A549 (cell line): ENCODE data around the gene CNTNAP2.

Experiments
- BHLHE40 ChIP-seq: IDR thresholded peaks from 2 replicates; pipeline ENCODE4 v1.6.1; 2012; ENCODE audit warnings: low read depth, low read length, inconsistent platforms
- CHD2 ChIP-seq: fragments of 150-350 bp; IDR thresholded peaks from 2 replicates; pipeline ENCODE4 v1.6.1; 2014; ENCODE audit warnings: low read length; ENCODE audit not compliant: partially characterized antibody
- CTCF ChIP-seq: fragments of >200 bp; sonication (Bioruptor Twin); formaldehyde crosslinking; IDR thresholded peaks from 3 replicates; pipeline ENCODE4 v1.5.1; 2016
- EP300 ChIP-seq, 2 experiments: fragments of >200 bp; sonication (Bioruptor Twin); formaldehyde crosslinking; IDR thresholded peaks; 2 replicates in 1 of 2; 3 replicates in 1 of 2; pipeline ENCODE4 v1.6.1; 2016 to 2017
- MAFK ChIP-seq: fragments of 450-650 bp; IDR thresholded peaks from 2 replicates; pipeline ENCODE4 v1.6.1; 2014; ENCODE audit not compliant: partially characterized antibody
- MAX ChIP-seq: IDR thresholded peaks from 2 replicates; pipeline ENCODE4 v1.6.1; 2012
- MAZ ChIP-seq: fragments of 150-350 bp; IDR thresholded peaks from 2 replicates; pipeline ENCODE4 v1.6.1; 2014; ENCODE audit warnings: antibody characterized with exemption, low read depth, low read length, borderline replicate concordance
- MYC ChIP-seq: IDR thresholded peaks from 2 replicates; pipeline ENCODE4 v1.6.1; 2012; ENCODE audit warnings: mild to moderate bottlenecking, inconsistent platforms, low read length, improper control_type of control experiment, borderline replicate concordance
- POLR2A ChIP-seq: IDR thresholded peaks from 2 replicates; pipeline ENCODE4 v1.6.1; 2012; ENCODE audit warnings: mild to moderate bottlenecking, low read length
- RAD21 ChIP-seq, 2 experiments: fragments of >200 bp in 1 of 2; sonication (Bioruptor Twin) in 1 of 2; formaldehyde crosslinking in 1 of 2; IDR thresholded peaks in 1 of 2; conservative IDR thresholded peaks in 1 of 2; 2 replicates in 1 of 2; 3 replicates in 1 of 2; pipeline ENCODE4 v1.6.1; 2012 to 2018; ENCODE audit warnings: inconsistent platforms in 1 of 2
- REST ChIP-seq: fragments of 200-600 bp; sonication (generic); IDR thresholded peaks from 2 replicates; pipeline ENCODE4 v1.6.1; 2016; ENCODE audit warnings: antibody characterized with exemption, mild to moderate bottlenecking, moderate library complexity
- SREBF2 ChIP-seq: fragments of 450-650 bp; IDR thresholded peaks from 2 replicates; pipeline ENCODE4 v1.6.1; 2014; ENCODE audit warnings: mild to moderate bottlenecking, moderate library complexity
- ZFP36 ChIP-seq: fragments of 450-650 bp; IDR thresholded peaks from 2 replicates; pipeline ENCODE4 v1.6.1; 2014; ENCODE audit warnings: borderline replicate concordance; ENCODE audit not compliant: partially characterized antibody

- no peak for TF ChIP-seq CTCF
- TF ChIP-seq EP300 (IDR thresholded peaks at IDR 0.05), result no peak
- TF ChIP-seq SREBF2, result no peak
- no peak for TF ChIP-seq POLR2A
- no peak for TF ChIP-seq REST
- no peak for TF ChIP-seq CHD2
- no peak for TF ChIP-seq MYC
- no peak for TF ChIP-seq MAFK
- no peak for TF ChIP-seq RAD21 (conservative IDR thresholded peaks at IDR 0.05 in 1 of 2, IDR thresholded peaks at IDR 0.05 in 1 of 2)
- no peak for TF ChIP-seq MAZ
- no peak for TF ChIP-seq MAX
- no peak for TF ChIP-seq ZFP36
- no peak for TF ChIP-seq BHLHE40
These were observed 1897.4 kb downstream of the CNTNAP2 start for GRCh38 chr7:148014001-148014400.
